ENCODE data around the gene ZSCAN22. TPM values are rescaled to one million over a fixed set of nuclear protein-coding genes. Genes with fewer than 3 reads are reported as not detected.

The ZSCAN22 gene
- total and polyA plus RNA-seq, 2 donors (not counting 1 experiment from before 2014, with no cell fraction given): 2.8 to 7.1 TPM

DNA sequence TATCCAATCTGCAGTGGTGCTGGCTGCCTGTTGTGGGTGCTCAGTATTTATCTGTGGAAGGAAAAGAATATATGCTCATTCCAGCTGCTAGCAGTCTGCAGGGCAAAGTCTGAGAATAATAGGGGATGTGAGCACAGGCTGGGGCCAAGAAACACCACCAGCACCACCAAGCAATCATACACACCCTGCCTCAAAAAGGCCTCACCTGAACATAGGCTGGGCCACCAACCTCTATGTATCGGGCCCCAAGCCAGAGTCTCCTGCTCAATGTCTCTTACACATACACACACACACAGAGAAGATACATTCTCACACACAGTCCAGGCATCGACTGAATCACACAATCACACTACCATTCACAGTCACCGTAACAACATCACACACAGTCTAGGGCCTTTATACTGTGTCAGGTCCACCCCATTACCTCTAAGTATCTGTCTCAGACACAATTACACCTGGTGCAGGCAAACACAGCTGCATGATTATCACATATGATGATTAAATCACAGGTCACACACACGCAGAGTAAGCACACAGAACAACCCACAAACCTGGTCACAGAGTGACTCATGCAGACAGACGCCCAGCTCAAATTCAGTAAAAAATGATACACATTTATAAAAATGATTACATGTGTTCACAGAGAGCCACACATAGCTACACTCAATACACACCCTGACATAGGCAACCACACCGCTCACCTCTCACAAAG is 1.3 kb upstream of the ZSCAN22 start:
- no peak overlapping the region for H3K4me3 ChIP-seq (ENCODE audit: control extremely low read depth in 1 of 5, extremely low read depth in 1 of 5, insufficient read depth in 1 of 5, low read depth in 2 of 5, low read length in 4 of 5)
- WGBS (ENCODE audit: insufficient coverage): 100% methylated on average over 2 of the region's 6 CpGs

More for the DNA sequence above, 1.3 kb upstream of the ZSCAN22 start:
- H3K27ac ChIP-seq (ENCODE audit: low read length in 2 of 2): no peak overlapping the region
- H3K9ac ChIP-seq (ENCODE audit: low read length): no peak overlapping the region
- no peaks in the 10 kb centered on the region for H3K27me3 ChIP-seq (replicated peaks in 1 of 4; ENCODE audit: control extremely low read depth in 1 of 4, control insufficient read depth in 3 of 4, insufficient read depth in 4 of 4, low read length in 3 of 4)
- H4K20me1 ChIP-seq (ENCODE audit: control insufficient read depth, insufficient read depth, low read length, poor library complexity, severe bottlenecking): no peaks in the 10 kb centered on the region
- no peak overlapping the region for H2AFZ ChIP-seq (ENCODE audit: insufficient read depth, low read depth, low read length, poor library complexity, severe bottlenecking)
- POLR2A ChIA-PET: interaction anchor here (0.9 to 1.8 kb wide), 2 partner anchors 37 to 126 kb away, joined by 3 to 17 read pairs; partner anchors contain the start of genes ZNF324B and ZNF497
- Mint-ChIP-seq H3K9me3 (ENCODE audit: insufficient read depth) (no peaks in the 10 kb centered on the region), H3K27me3 (no peaks in the 10 kb centered on the region), H3K27ac (no peak overlapping the region), H3K4me3 (no peak overlapping the region), H3K4me1 (no peaks in the 10 kb centered on the region)
- H3K9me3 ChIP-seq (ENCODE audit: control extremely low read depth in 1 of 3, control insufficient read depth in 2 of 3, insufficient read depth in 1 of 3, low read length in 2 of 3): no peaks in the 10 kb centered on the region
- DNase-seq: no peak
- ATAC-seq (ENCODE audit: low read depth): no peak
- TF ChIP-seq EZH2 (IDR thresholded peaks at IDR 0.05; ENCODE audit: borderline replicate concordance, insufficient read depth, low read depth, low read length, poor library complexity, severe bottlenecking): no peak
- TF ChIP-seq, protein P1, sequence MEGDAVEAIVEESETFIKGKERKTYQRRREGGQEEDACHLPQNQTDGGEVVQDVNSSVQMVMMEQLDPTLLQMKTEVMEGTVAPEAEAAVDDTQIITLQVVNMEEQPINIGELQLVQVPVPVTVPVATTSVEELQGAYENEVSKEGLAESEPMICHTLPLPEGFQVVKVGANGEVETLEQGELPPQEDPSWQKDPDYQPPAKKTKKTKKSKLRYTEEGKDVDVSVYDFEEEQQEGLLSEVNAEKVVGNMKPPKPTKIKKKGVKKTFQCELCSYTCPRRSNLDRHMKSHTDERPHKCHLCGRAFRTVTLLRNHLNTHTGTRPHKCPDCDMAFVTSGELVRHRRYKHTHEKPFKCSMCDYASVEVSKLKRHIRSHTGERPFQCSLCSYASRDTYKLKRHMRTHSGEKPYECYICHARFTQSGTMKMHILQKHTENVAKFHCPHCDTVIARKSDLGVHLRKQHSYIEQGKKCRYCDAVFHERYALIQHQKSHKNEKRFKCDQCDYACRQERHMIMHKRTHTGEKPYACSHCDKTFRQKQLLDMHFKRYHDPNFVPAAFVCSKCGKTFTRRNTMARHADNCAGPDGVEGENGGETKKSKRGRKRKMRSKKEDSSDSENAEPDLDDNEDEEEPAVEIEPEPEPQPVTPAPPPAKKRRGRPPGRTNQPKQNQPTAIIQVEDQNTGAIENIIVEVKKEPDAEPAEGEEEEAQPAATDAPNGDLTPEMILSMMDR (IDR thresholded peaks at IDR 0.05): no peak
- peaks cover 31% of the 10 kb centered on the region for H3K79me2 ChIP-seq (ENCODE audit: control insufficient read depth, insufficient read depth, low read length)
- CTCF ChIA-PET: interaction anchor here (0.8 kb wide), 1 partner anchor 19 kb away, joined by 4 read pairs; no protein-coding TSS in a partner anchor
- H3K4me2 ChIP-seq (replicated peaks; ENCODE audit: low read depth, low read length, poor library complexity, severe bottlenecking): peak overlapping the region; percentile 9
- intact Hi-C loops (cut with micrococcal nuclease): loop anchor here (1.0 to 5.0 kb wide), 4 partner anchors 20 to 127 kb away; partner anchors contain the start of genes ERVK3-1, ZNF324B, ZNF584 and ZNF8
- peaks cover 11 to 23% of the 10 kb centered on the region in 2 donors for H3K4me1 ChIP-seq (ENCODE audit: control insufficient read depth in 2 of 2, insufficient read depth in 2 of 2, low read length in 2 of 2)
- peaks cover 0 to 3% of the 10 kb centered on the region in 2 experiments for H3K36me3 ChIP-seq (replicated peaks in 1 of 2; ENCODE audit: control extremely low read depth in 1 of 2, control insufficient read depth in 1 of 2, extremely low read depth in 1 of 2, insufficient read depth in 2 of 2, low read length in 1 of 2)

All from B cell (primary cell).